Measurements from ENCODE around the gene PRCC.

The PRCC gene

DNA sequence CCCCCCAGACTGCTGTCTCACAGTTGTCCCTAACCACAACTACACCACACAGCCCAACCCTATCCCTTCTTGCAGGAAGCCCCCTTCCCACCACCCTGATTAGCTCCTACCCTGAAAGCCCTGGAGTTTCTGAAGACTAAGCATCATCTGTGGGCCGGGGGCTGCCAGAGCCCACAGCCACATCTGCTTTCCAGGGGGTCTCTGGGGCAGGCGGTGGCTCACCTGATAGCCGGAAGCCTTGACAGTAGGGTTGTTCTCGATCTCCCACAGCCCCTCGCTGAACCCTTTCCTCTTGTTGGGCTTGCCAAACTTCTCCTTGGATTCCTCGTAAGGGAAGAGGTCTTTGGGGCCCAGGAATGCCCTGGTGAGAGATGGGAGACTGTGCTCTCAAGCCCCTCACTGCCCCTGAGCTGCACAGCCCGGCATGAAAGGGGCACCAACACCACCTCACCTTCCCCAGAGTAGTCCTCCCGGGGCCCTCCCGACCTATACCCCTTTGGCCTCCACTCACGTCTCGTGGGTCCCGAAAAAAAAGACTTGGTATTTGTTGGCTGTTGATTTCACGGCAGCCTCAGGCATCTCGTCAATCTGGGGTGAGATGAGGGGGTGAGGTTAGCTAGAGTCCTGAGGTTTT is 22.4 kb upstream of the PRCC start:
- H3K4me3 ChIP-seq (ENCODE audit: low read depth, low read length) = no peak overlapping the region
- no peak for DNase-seq (ENCODE audit: low read depth)
- TF ChIP-seq, protein P1, sequence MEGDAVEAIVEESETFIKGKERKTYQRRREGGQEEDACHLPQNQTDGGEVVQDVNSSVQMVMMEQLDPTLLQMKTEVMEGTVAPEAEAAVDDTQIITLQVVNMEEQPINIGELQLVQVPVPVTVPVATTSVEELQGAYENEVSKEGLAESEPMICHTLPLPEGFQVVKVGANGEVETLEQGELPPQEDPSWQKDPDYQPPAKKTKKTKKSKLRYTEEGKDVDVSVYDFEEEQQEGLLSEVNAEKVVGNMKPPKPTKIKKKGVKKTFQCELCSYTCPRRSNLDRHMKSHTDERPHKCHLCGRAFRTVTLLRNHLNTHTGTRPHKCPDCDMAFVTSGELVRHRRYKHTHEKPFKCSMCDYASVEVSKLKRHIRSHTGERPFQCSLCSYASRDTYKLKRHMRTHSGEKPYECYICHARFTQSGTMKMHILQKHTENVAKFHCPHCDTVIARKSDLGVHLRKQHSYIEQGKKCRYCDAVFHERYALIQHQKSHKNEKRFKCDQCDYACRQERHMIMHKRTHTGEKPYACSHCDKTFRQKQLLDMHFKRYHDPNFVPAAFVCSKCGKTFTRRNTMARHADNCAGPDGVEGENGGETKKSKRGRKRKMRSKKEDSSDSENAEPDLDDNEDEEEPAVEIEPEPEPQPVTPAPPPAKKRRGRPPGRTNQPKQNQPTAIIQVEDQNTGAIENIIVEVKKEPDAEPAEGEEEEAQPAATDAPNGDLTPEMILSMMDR (IDR thresholded peaks at IDR 0.05; ENCODE audit: insufficient read depth, low read depth, low read length, missing control alignments) = no peak

DNA sequence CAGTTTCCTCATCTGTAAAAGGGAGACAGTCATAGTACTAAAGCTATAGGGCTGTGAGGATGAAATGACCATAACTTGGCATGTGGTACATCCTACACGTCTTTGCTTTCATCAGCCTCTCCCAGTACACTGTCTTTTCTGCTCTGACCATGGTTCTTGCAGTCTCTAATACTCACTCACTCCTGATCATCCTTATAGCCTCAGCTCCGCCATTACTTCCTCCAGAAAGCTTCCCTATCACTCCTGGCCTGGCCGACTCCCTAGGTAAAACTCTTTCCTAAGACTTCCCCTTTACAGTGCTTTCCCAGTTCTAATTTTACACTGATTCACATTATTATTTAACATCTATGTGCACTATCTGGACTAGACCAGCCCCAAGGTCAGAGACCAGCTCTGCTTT is 21.5 kb upstream of the PRCC start:
- H3K4me3 ChIP-seq (ENCODE audit: low read depth, low read length) = no peak overlapping the region
- DNase-seq (ENCODE audit: low read depth) = no peak
- TF ChIP-seq, protein P1 (IDR thresholded peaks at IDR 0.05; ENCODE audit: insufficient read depth, low read depth, low read length, missing control alignments) = no peak

DNA sequence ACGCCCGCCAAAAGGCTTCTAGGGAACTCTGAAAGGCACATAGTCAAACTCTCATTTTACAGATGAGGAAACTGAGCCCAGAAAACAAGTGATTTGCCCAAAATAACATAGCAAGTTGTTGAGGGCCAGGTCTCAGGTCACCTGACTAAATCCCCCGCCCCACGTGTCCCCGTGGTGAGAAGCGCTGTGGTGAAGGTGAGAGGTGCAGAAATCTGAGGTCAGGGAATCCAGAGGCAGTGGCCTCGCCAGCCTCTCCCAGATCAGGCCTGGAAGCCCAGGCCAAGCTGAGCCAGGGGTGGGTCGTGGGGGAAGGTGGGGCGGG is 21.0 kb upstream of the PRCC start:
- TF ChIP-seq, protein P1 (IDR thresholded peaks at IDR 0.05; ENCODE audit: insufficient read depth, low read depth, low read length, missing control alignments) = no peak
- H3K4me3 ChIP-seq (ENCODE audit: low read depth, low read length) = no peak overlapping the region
- DNase-seq (ENCODE audit: low read depth) = no peak

DNA sequence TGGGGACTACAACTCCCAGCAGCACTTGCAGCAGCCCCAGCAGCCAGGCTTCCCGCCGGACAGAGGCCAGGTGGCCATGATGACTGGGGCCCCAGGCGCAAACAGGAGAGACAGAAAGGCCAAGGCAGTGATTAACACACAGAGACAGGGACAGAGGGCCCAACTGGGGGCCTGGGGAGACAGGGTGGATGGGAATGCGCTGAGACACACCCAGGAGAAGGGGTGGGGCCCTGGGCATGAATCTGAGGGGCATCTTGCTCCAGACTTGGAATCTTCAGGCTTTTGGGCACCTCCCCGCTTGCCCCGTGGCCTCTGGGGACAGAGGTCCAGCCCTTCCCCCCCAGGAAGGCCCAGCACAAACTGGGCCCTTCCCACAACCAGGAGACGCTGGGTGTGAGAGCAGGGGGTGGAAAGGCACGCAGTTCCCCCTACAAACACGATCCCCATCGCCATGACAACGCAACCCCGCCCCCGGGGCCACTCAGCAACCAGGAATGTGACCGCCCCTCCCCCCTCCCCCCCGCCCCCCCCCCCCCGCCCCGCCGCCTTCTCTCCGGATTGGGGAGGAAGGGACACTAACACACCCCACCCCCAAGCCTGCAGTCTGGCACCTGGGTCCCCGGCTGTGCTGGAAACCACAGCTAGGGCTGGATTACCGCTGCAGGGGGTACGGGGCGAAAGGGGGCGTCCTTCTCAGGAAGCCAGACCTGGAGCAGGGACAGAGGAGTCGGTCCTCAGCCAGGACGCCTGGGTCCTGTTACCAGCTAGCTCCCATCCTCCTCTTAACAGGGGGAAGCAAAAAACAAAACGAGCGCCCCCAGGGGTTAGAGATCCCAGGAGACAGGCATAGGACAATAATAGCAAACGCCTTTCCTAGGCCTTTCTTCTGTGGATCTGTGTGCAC is 20.4 kb upstream of the PRCC start:
- H3K4me3 ChIP-seq (ENCODE audit: low read depth, low read length) = peak overlapping the region; percentile 97
- TF ChIP-seq, protein P1 (IDR thresholded peaks at IDR 0.05; ENCODE audit: insufficient read depth, low read depth, low read length, missing control alignments) = peak; percentile 21
- DNase-seq (ENCODE audit: low read depth) = peak; percentile 77

DNA sequence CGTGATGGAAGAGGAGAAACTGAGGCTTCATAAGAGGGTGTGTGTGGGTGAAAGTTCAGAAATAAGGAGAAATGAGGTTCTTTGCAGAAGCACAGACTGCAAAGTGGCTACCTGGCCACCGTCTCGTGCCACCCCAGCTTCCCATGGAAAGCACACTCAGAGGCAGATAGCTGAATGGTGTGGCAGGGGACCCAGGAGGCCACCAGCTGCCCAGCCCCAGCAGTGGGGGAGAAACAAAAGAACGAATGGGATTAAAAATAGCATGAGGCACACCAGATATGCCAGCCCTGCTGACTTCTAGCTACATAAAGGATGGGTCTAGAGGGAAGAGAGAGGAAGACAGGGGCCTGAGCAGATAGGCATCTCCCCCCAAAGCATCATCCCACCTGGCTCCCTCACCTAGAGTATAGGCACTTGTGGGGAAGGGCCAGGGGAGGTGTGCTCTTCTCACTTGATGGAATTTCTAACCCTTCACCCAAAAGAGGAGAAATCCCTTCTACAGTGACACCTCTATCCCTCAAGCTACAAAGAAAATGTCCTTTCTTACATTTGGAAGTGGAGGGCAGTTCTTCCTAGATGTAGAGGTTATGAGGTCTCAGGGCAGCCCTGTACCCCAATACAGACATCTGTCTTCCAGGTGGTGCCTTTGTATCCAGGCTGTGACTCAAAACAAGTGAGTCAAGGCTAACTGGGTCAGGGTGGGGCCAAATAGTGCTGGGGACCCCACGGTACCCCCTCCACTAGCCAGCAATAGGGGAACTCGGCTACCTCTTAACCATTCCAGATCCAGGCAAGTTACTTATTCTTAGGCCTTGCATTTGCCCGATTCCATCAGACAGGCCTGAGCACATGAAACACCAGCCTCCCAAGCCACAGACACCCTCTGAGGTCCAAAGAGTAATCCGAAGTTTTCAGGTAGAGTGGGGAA is 19.3 kb upstream of the PRCC start:
- TF ChIP-seq, protein P1 (IDR thresholded peaks at IDR 0.05; ENCODE audit: insufficient read depth, low read depth, low read length, missing control alignments) = no peak
- no peak for DNase-seq (ENCODE audit: low read depth)
- peak overlapping the region; percentile 97 for H3K4me3 ChIP-seq (ENCODE audit: low read depth, low read length)

DNA sequence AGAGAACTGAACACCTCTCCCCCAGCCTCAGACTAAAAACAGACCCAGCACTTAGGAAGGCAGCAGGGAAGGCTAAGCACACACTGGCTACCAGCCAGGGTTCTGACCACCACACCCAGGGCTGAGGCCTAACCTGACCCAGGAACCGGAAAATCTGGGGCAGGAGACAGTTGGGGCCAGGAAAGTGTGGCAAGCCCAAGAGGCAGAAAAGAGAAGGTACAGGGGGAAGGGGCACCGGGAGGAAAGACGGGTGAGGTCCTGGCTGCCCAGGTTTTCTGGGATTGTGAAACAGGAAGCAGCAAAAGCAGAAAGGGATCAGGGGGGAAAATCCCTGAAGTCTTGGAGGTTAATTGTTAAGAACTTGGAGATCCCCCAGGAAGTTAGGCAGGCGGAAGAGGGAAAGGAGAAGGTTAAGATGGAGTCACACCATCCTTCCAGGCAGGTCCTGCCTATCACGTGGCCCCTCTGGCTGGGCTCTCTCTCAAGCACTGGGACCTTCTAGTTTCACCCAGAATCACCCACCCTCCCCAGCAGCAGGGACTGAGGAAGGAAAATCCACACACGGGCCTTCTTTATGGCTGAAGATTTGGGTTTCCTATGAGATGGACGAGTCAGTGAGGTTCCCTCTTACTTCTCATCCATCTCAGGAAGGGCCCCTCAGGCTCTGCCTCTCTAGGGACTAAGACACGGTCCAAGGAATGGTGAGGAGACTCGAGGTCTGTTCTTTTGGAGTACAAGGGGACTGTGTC is 18.5 kb upstream of the PRCC start:
- DNase-seq (ENCODE audit: low read depth) = peak; percentile 63
- TF ChIP-seq, protein P1 (IDR thresholded peaks at IDR 0.05; ENCODE audit: insufficient read depth, low read depth, low read length, missing control alignments) = no peak
- peak overlapping the region; percentile 97 for H3K4me3 ChIP-seq (ENCODE audit: low read depth, low read length)

All from GM12865 (cell line).